Stimulated activated CD4-positive, alpha-beta T cell treated with anti-CD3 and anti-CD28 coated beads, Interleukin-1b, Interleukin-23, amount 100 ng/mL, for 48 hours (primary cell): Measurements from ENCODE around the gene SLC1A7.

ENCODE experiments used
- DNase-seq: peaks from one replicate; pipeline ENCODE4 v3.0.0-alpha.2; 2020

SLC1A7 gene

DNA sequence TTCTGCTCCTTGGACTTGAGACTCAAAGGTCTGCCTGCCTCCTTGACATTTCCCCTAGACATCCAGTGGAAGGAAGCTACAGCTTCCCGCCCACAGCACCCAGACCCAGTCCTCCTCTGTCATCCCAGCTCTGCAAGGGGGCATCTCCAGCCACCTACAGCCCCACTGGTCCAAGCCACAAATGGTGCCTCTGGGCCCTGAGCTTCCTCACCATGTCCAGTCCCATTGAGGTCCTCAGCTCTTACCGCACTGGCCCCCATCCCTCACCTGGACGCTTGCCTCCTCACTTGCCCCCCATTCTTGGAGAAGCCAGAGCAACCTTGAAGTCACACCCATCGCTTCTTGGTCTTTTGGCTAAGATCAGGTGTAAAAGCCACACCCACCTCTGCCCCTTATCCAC lies 67.2 kb downstream of the SLC1A7 start:
- no peak for DNase-seq

DNA sequence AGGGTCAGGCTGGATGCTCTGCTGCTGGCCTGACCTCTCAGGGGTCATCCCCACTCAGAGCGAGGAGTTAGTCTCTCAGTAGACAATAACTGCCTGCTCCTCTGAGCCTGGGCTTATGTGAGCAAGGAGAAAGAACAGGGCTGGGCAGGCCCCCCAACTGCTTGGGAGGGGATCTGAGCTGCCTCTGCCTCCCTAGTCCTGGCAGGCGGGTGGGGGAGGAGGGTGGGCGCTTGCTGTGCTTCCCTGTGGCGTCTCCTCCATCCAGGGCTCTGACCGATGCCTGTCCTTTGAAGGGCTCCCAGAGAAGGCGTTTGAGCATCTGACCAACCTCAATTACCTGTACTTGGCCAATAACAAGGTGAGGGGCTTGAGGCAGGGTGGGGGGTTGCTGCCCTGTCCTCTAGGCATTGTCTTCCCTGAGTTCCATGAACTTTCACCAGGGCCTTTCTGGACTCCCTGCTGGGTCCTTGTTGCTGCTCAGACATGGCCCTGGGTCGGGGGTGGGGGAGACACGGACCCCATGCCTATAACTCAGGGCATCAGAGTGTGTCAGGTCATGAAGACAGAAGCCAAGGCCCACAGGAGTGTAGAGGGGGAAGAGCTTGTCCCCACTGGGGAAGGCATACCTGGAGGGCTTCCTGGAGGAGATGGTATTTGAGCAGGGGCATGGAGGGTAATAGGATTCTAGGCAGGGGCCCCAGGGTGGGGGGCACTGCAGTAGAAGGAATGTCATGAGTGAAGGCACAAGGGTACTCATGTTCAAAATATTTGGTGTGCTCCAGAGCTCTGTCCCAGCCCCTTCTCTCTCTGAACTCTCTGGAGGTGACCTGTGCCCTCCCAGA lies 67.9 kb downstream of the SLC1A7 start:
- DNase-seq: no peak

GRCh38 chr1:53073868-53074311 lies 68.5 kb downstream of the SLC1A7 start:
- no peak for DNase-seq

- no peak for DNase-seq
These were observed 69.2 kb downstream of the SLC1A7 start for GRCh38 chr1:53073287-53073686.

GRCh38 chr1:53071915-53072314 lies 70.5 kb downstream of the SLC1A7 start:
- no peak for DNase-seq

- no peak for DNase-seq
These were observed 71.1 kb downstream of the SLC1A7 start for GRCh38 chr1:53071167-53071865.

DNA sequence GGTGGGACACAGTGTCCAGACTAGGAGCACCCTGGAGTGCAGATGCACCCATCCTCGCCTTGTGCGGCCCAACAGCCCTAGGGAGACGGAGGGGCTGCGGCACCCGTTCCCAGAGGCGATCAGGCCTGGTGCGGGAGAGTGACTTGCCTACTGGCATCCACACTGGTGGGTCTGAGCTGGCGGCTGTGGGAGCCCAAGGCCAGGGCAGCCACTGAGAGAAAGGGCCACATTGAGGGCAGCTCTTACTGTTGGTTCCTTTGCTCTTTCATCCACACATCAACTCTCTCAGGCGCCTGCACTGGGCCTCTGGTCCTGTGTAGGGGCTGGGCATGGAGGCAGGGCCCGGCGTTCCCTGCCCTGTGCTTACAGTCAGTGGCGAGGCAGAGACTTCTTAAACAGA lies 71.8 kb downstream of the SLC1A7 start:
- no peak for DNase-seq

- no peak for DNase-seq
These were observed 72.6 kb downstream of the SLC1A7 start for GRCh38 chr1:53069663-53070327.

DNA sequence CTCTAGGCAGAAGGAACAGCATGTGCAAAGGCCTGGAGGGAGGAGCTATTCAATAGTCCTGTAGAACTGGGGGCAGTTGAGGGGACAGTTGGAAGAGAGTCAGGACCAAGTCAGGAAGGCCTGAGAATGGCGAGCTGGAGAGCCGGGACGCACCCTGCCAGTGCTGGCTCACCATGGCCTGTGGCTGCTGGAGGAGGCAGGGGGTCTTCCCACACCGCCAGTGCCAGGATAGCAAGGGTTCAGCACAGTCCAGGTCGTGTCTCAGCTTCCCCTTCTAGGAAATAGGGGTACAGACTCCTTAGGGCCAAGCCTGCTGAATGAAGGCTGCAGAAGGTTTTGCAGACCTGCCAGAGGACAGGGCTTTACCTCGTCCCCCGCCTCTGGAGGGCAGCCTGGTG lies 73.2 kb downstream of the SLC1A7 start:
- no peak for DNase-seq

DNA sequence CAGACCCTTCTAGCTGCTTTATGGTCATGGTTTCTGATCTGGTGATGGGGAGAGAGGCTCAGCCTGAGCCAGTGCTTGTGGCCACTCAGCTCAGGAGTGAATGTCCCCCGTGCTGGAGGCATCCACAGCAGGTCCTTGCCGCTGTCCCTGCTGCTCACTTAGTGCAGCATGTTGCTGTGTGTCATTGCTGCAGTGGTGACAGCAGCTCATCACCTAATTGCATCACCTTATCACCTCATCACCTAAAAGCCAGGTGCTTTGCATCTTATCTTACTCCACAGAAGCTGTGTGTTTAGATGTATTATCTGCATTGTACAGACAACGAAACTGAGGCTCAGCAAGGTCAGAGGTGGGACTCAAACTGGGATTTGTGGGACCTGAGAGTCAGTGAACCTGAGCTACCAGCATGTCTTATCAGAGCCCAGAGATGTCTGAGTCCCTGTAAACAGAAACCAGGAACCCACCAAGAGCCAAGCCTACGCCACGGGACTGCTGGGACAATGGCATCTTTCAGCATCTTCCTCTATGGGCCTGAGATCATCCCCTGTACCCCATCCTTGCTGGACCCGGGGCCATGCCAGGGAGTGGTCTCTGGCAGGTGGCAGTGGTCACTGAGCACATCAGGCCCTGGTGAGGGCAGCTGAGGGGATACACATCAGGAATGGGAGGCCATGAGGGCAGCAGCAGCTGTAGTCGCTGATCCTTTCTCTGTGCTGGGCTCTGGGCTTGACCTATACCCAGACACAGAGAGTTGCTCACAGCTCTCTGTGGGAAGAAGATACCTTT lies 73.9 kb downstream of the SLC1A7 start:
- no peak for DNase-seq

DNA sequence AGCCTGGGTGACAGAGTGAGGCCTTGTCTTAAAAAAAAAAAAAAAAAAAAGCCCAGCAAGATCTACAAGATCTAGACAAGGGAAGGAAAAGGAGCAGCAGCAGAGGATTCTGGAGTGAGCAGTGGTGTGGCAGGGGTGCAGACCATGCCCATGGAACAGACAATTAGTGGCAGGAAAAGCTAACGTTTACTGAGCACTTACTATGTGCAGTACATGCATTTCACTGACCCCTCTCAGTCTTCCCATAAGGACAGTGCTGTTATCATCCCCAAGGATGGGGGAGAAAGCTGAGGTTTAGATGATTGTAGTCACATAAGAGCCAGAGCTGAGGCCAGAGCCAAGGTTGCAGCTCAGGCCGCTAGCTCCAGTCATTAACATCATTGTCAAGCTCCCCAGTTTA lies 74.6 kb downstream of the SLC1A7 start:
- DNase-seq: no peak

DNA sequence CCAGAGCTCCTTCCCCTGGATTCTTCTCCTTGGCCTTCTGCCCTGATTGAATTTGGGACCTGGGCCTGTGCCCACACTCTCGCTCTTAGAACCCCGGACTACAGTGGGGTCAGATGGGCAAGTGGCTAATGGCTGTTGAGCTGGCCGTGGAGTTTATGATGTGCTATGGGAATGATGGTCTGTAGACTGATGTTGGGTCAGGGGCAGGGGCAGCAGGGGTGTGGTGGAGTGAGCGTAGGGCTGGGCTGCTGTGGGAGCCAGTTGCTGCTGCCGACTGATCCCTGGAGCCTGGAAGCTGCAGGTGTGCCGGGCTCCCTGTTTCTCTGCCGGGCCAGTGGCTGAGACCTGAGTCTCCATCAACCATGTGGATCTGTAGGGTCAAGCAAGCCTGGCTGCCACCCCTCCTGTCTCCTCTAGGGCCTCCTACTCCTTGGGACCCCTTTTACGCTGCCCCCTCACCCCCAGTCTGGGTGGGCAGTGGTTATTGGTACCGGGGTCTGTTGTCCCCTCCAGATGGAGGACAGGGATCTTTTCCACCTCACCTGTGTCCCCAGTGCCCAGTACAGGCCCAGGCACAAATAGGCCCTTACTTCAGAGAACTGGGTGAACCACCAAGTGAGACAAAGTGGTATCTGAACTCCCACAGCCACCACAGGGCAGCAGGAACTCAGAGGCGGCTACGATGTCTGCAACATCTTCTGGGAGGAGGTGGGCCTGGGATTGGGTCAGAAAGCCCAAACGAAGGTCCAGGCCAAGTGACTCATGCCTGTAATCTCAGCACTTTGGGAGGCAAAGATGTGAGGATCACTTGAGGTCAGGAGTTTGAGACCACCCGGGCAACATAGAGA lies 75.3 kb downstream of the SLC1A7 start:
- no peak for DNase-seq

- DNase-seq: no peak
These were observed 76.0 kb downstream of the SLC1A7 start for GRCh38 chr1:53066488-53066887.

DNA sequence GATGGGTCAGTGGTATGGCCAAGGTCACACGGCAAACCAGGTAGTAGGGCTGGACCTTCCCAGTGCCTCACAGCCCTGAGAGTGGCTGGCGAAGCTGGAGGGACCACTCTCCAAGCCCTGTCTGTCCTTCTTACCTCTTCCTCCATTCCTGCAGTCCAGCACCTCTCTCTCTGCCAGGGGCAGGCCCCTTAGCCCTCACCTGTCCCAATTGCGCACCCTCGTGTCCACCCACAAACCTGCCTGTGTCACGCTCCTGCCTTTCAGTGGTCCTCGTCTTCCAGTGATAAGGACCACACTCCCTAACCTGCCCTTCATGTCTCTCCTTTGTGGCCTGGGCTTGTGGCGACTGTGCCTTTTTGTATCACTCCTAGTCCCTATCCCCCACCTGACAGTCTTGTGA lies 77.0 kb downstream of the SLC1A7 start:
- no peak for DNase-seq

DNA sequence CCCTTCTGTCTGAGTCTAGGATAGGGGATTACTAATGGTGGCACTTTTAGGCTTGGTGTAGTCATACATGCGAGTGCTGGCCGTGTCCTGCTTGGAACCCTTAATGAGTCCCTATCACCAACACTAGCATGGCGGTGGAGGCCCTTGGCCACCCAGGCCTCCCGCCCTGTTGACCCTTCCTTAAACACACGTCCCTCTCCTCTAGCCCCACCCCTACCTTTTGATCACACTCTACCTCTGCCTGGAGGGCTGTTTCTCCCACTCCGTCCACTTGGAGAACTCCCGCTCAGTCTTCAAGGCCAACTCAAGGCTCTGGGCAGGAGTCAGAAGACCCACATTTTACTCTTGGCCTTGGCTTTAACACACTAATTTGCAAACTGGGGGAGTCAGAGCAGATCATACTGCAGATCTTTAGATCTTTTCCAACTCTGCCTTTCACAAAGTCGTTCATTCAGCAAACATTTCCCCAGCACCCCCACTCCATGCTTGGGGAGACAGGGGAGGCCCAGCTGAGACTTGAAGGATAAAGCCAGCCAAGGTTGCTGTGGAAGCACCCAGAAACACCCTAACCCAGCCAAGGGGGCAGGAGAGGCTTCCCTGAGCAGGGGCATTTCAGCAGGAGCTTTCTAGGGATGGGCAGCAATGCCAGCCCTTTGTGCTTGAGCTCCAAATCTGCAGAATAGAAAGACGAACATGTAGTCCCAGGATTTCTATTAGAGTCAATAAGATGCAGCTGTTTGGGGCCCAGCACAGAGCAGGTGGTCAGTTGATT lies 78.5 kb downstream of the SLC1A7 start:
- no peak for DNase-seq

DNA sequence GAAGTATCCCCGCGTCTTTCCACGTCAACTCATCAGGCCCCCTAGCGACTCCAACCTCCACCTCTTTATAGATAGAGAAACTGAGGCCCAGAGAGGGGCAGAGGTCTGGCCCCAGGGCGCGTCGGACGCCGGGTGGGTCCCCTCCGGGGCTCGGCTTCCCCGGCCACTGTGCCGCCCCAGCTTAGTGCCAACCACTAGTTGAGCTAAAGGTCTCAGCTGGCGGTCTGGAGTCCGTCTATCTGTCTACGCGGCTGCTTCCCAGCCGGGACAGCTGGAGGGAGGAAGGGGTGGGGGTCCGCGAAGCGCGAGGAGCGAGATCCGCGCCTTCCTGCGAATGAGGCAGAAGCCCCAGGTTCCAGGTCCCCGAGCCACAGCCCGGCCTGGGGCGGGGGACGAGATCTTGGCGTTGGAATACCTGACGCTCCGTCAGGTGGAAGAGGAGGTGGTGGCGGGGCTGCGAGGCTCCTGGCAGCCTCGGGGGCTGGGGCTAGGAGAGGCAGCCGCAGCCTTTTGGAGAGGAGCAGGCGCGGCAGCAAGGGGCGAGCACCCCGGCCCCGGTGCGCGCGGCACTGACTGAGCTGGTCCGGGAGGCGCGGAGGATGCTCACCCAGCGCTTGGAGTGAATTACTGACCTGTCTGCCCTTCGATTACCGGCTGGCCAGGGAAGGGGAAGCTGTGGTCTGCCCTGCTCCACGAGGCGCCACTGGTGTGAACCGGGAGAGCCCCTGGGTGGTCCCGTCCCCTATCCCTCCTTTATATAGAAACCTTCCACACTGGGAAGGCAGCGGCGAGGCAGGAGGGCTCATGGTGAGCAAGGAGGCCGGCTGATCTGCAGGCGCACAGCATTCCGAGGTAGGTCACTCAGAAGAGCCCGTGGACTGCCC lies 79.5 kb downstream of the SLC1A7 start:
- DNase-seq: no peak

- no peak for DNase-seq
These were observed 80.4 kb downstream of the SLC1A7 start, which contains the start of gene PODN for GRCh38 chr1:53061859-53062707. Gene PODN (plus strand): TSS chr1:53062213. CDS start chr1:53069856, 7,643 bp downstream.

DNA sequence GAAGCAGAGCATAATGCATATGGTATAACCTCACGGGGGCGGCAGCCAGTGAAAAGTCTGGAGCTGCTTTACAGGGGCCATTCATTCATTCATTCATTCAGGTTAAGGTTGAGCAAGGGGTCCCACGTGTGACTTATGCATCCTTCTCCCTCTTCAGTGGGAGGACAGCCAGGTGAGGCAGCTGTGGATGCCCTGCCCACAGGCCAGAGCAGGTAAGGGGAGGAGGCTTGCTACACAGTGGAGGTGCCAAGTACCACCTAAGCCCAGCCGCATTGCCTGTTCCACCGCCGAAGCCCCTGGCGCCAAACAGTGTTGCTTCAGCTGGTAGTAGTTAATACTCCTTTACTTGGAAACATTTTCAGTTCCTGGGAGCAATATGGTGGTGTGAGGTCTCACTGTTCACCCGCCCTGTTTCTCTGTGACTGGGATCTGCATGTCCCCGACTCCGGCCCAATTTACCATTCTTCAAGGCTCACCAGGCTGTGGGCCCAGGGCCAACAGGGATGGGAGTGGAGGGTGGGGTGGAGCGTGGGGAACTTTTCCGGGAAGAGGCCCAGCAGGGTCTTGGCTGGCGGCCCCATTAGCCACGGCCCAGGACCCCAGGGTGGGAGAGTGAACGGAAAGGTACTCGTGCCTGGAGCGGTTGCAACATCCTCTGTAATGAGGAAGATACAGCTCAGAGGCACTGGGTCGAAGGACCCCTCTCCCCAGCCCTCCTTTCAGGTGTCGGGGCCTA lies 81.1 kb downstream of the SLC1A7 start:
- no peak for DNase-seq
